Raji (cell line): ENCODE results near the gene C13orf46.

ENCODE experiments used
- POLR2A ChIP-seq: IDR thresholded peaks from 2 replicates; pipeline ENCODE4 v1.6.1; 2011; ENCODE audit warnings: low read depth, low read length, control low read depth; ENCODE audit not compliant: insufficient read depth

Gene C13orf46

GRCh38 chr13:113962386-113962785 is 11.5 kb downstream of the C13orf46 start:
- TF ChIP-seq POLR2A = no peak

- TF ChIP-seq POLR2A = no peak
These were observed 13.5 kb downstream of the C13orf46 start for GRCh38 chr13:113960276-113960948.

GRCh38 chr13:113959198-113959597 is 14.7 kb downstream of the C13orf46 start:
- TF ChIP-seq POLR2A = no peak

DNA sequence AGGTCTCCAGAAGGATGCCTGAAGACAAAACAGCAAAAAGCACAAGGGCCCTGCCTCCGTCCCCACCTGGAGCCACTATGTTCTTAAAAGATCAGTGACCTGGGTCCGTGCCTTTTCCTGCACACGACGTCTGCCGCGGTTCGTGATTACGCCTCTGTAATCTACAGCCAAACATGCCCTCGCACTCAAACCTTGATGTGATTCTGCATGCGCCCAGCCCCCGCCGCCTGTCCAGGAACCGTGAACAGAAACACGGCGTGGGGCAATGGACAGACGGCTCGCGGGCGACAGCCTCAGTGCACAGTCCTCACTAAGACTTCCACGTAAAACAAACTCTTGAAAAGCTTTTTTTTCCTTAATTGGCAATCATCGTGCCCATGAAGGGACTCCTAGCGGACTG is 15.5 kb downstream of the C13orf46 start:
- TF ChIP-seq POLR2A = no peak

DNA sequence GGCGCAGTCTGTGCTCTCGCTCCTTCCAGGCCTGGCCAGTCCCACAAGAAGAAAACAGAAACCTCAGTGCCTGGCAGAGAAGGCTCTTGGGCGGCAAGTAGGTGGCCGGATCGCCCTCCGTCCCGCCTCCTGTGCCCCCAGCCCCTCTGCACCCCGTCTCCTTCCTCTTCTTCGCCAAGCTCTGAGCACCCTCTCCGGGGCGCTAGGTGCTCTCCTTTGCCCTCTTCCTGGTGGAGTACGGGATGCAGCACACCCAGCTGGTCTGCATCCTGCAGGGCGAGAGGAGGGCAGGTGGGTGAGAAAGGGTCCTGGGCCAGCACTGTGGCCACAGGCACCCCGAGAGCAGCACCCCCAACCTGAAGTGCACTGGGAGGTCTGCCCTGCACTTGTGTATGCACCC is 17.3 kb downstream of the C13orf46 start:
- no peak for TF ChIP-seq POLR2A

DNA sequence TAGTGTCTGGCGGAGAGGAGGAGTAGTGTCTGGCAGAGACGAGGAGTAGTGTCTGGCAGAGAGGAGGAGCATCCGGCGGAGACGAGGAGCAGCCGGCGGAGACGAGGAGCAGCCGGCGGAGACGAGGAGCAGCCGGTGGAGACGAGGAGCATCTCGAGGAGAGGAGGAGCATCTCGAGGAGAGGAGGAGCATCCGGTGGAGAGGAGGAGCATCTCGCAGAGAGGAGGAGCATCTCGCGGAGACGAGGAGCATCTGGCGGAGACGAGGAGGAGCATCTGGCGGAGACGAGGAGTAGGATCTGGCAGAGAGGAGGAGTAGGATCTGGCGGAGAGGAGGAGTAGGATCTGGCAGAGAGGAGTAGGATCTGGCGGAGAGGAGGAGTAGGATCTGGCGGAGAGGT is 18.2 kb downstream of the C13orf46 start:
- no peak for TF ChIP-seq POLR2A

DNA sequence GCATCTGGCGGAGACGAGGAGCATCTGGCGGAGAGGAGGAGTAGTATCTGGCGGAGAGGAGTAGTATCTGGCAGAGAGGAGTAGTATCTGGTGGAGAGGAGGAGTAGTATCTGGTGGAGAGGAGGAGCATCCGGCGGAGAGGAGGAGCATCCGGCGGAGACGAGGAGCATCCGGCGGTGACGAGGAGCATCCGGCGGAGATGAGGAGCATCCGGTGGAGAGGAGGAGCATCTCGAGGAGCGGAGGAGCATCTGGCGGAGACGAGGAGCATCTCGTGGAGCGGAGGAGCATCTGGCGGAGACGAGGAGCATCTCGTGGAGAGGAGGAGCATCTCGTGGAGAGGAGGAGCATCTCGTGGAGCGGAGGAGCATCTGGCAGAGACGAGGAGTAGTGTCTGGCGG is 18.6 kb downstream of the C13orf46 start:
- no peak for TF ChIP-seq POLR2A

GRCh38 chr13:113954046-113954835 is 19.6 kb downstream of the C13orf46 start:
- TF ChIP-seq POLR2A = no peak

DNA sequence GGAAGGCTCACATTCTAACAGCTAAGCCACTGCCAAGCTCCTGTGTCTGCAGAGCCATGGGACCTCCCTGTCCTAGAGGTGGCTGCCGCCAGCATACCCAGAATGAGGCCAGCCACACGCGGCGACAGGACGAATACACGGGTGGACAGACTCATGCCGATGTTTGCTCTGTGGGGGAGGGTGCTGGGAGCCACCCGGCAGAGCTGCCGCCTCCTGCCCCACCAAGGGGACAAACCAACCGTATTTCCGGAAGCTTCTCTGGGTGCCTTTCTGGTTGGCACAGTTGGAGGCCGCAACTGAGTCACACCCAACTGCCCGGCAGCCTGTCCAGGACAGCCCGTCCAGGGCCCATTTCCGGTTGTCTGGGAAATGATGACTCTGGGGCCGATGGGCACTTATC is 20.3 kb downstream of the C13orf46 start:
- TF ChIP-seq POLR2A = no peak

GRCh38 chr13:113952983-113953520 is 20.8 kb downstream of the C13orf46 start:
- no peak for TF ChIP-seq POLR2A

- no peak for TF ChIP-seq POLR2A
These were observed 21.5 kb downstream of the C13orf46 start for GRCh38 chr13:113952151-113952982.

- no peak for TF ChIP-seq POLR2A
These were observed 22.5 kb downstream of the C13orf46 start for GRCh38 chr13:113951246-113951999.

GRCh38 chr13:113950451-113951245 is 23.2 kb downstream of the C13orf46 start:
- TF ChIP-seq POLR2A = no peak

DNA sequence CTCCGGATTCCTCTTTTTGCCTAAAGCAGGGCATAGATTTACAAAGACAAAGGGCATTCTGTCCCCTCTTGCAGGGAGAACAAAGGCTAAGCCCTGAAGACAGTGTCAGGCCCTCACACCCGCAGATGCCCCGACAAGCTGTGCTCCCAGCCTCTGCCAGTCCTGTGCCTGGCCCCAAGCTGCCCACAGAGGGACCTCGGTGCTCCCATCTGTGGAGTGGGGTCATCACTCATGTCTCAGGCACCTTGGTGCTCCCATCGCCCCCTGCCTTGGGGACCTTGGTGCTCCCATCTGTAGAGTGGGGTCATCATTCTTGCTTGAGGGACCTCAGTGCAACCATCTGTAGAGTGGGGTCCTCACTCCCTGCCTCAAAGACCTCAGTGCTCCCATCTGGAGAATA is 24.3 kb downstream of the C13orf46 start:
- no peak for TF ChIP-seq POLR2A

DNA sequence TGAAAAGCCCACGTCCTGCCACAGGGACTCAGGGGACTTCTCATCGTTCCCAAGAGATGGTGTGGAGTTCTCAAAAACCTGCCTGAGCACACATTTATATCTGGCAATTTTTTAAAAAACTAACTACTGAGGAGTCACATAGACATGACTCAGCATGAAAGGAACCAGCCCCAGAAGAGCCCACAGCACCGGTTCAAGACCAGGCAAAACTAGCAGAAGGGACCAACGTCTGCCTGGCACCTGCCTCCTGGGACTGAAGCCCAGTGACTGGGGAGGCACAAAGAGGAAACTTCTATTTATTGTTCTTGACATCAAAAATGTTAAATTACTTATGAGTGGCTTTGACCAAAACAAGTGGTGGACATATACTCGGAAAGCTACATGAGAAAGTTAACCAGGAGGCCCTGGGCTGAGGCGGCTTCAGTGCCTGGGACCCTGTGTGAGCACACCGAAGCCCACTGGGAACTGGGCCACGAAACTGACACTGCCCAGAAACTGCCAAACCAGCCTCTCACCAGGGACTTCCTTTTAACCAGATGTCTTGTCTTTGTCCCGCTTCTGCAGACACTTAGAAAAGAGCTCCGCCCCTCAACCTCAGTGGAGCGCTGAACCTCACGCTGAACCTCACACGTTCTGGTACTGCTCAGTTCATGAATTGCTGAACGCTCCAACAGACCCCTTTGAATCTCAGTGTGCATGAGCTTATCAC is 25.7 kb downstream of the C13orf46 start:
- no peak for TF ChIP-seq POLR2A
